ENCODE results near the gene TRIP4.

- no peak for TF ChIP-seq CTCF (IDR thresholded peaks at IDR 0.05)
- no peak for TF ChIP-seq POLR2A (IDR thresholded peaks at IDR 0.05)
Measured at GRCh38 chr15:64389036-64389435, 1.4 kb downstream of the TRIP4 start.

Data from body of pancreas (tissue), 4 donors.